SU-DHL-6 (cell line): ENCODE results near the gene ARID3B.

Experiments
- H2AFZ ChIP-seq: fragments of 200-600 bp; sonication (generic); 2 replicates; pipeline ENCODE4 v1.6.1; 2014; ENCODE audit warnings: low read depth, mild to moderate bottlenecking, moderate library complexity, mixed read lengths, antibody characterized with exemption, low read length; ENCODE audit not compliant: severe bottlenecking
- H3F3A ChIP-seq: fragments of 200-600 bp; shearing (Covaris generic); 2 replicates; pipeline ENCODE4 v1.6.0; 2016; ENCODE audit warnings: antibody characterized with exemption, mild to moderate bottlenecking; ENCODE audit not compliant: insufficient read depth
- H3K27ac ChIP-seq: fragments of 200-600 bp; sonication (generic); 2 replicates; pipeline ENCODE4 v1.5.1; 2016; ENCODE audit warnings: low read depth, mild to moderate bottlenecking, low read length, moderate library complexity, mixed read lengths
- H3K27me3 ChIP-seq: fragments of 200-600 bp; sonication (generic), shearing (Covaris generic); 2 replicates; pipeline ENCODE4 v1.6.0; 2014; ENCODE audit warnings: mild to moderate bottlenecking, low read length
- H3K36me3 ChIP-seq: fragments of 200-600 bp; sonication (generic); 2 replicates; pipeline ENCODE4 v1.6.1; 2014; ENCODE audit warnings: mild to moderate bottlenecking, low read length, mixed read lengths
- H3K4me2 ChIP-seq: fragments of 300-600, 200-600 bp; shearing (Covaris generic), sonication (generic); 2 replicates; pipeline ENCODE4 v1.6.0; 2014; ENCODE audit warnings: low read length, low read depth, mild to moderate bottlenecking; ENCODE audit not compliant: poor library complexity, severe bottlenecking
- H3K4me3 ChIP-seq: fragments of 200-600 bp; sonication (generic); 2 replicates; pipeline ENCODE4 v1.5.1; 2014; ENCODE audit warnings: antibody characterized with exemption, low read length, mild to moderate bottlenecking, mixed read lengths; ENCODE audit not compliant: insufficient read depth, poor library complexity, severe bottlenecking
- H3K79me2 ChIP-seq: fragments of 200-600 bp; sonication (generic); 2 replicates; pipeline ENCODE4 v1.6.1; 2014; ENCODE audit warnings: mild to moderate bottlenecking, low read length, moderate library complexity; ENCODE audit not compliant: insufficient read depth
- H3K9ac ChIP-seq: fragments of 200-600 bp; sonication (generic); 2 replicates; pipeline ENCODE4 v1.7.0; 2014; ENCODE audit warnings: mild to moderate bottlenecking, low read length
- H3K9me2 ChIP-seq: fragments of 200-600 bp; sonication (generic); replicated peaks from 2 replicates; pipeline ENCODE4 v1.6.1; 2014; ENCODE audit warnings: low read length; ENCODE audit not compliant: insufficient read depth
- H3K9me3 ChIP-seq: fragments of 200-600 bp; sonication (generic); 2 replicates; pipeline ENCODE4 v1.6.1; 2014; ENCODE audit warnings: low read length, mixed read lengths; ENCODE audit not compliant: insufficient read depth
- H4K20me1 ChIP-seq: fragments of 200-600 bp; sonication (generic); 2 replicates; pipeline ENCODE4 v1.6.1; 2014; ENCODE audit warnings: low read depth, mild to moderate bottlenecking, antibody characterized with exemption, low read length, moderate library complexity, mixed read lengths
- CTCF ChIP-seq: fragments of 200-600 bp; sonication (generic); IDR thresholded peaks from one replicate; pipeline ENCODE4 v1.5.1; 2017; ENCODE audit warnings: antibody characterized with exemption, mild to moderate bottlenecking, low read length, moderate library complexity; ENCODE audit not compliant: insufficient read depth, poor library complexity, severe bottlenecking
- EZH2phosphoT487 ChIP-seq: fragments of 200-600 bp; sonication (generic), shearing (Covaris generic); conservative IDR thresholded peaks from 2 replicates; pipeline ENCODE4 v1.6.1; 2018; ENCODE audit warnings: mild to moderate bottlenecking, antibody characterized with exemption, low read length, moderate library complexity, mixed read lengths

ARID3B gene

DNA sequence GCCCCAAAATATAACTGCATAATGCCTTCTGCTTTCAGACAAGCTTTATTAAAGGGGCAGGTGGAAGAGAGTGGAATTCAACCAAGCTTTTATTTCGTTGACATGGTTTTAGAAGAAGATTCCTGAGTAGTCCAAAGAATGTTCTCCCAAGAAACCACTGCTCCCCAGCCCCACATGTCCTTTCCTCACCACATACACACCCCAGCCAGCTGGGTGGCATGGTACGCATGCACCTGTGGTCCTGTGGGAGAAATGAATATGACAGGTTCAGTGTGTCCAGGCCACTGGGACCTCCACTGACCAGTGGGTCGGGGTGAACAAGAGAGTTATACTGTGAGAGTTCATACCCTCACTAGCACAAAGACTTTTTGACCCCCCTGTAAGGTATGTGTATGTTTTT is 30.2 kb downstream of the ARID3B start:
- H3K36me3 ChIP-seq = no peaks in the 10 kb centered on the region
- H3K27ac ChIP-seq = no peak overlapping the region
- no peaks in the 10 kb centered on the region for H4K20me1 ChIP-seq
- H3K4me3 ChIP-seq = no peak overlapping the region
- no peaks in the 10 kb centered on the region for H3F3A ChIP-seq
- H3K9me3 ChIP-seq = no peaks in the 10 kb centered on the region
- no peak overlapping the region for H3K4me2 ChIP-seq
- no peaks in the 10 kb centered on the region for H3K27me3 ChIP-seq
- no peaks in the 10 kb centered on the region for H3K9me2 ChIP-seq
- TF ChIP-seq CTCF (no peak), EZH2phosphoT487 (no peak)
- H3K79me2 ChIP-seq = no peaks in the 10 kb centered on the region
- no peak overlapping the region for H3K9ac ChIP-seq
- no peak overlapping the region for H2AFZ ChIP-seq

DNA sequence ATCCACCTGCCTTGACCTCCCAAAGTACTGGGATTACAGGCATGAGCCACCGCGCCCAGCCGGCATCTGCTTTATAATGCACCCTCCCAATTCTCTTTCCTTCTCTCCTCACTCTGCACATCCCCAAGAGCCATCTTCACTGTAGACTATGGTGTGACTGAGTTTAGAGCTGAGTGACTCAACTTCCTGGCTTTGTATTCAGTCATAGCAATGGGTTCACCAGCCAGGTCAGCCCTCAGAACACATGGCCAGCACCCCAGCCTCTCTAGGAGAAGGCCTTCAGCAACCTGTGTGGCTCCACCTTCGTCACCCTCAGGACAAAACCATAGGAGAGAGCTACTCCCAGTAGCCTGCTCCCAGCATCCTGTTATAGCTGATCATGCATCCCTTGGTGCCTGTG is 33.0 kb downstream of the ARID3B start:
- Histone ChIP-seq H3K9ac (no peak overlapping the region), H3K27ac (no peak overlapping the region), H2AFZ (no peak overlapping the region), H3K79me2 (no peaks in the 10 kb centered on the region), H3F3A (no peaks in the 10 kb centered on the region), H3K4me3 (no peak overlapping the region), H4K20me1 (no peaks in the 10 kb centered on the region), H3K4me2 (no peak overlapping the region), H3K36me3 (no peaks in the 10 kb centered on the region), H3K9me3 (no peaks in the 10 kb centered on the region), H3K27me3 (no peaks in the 10 kb centered on the region), H3K9me2 (no peaks in the 10 kb centered on the region)
- TF ChIP-seq EZH2phosphoT487 = no peak

GRCh38 chr15:74578496-74578994 is 37.5 kb downstream of the ARID3B start:
- no peaks in the 10 kb centered on the region for H4K20me1 ChIP-seq
- no peaks in the 10 kb centered on the region for H3F3A ChIP-seq
- H3K9me3 ChIP-seq = no peaks in the 10 kb centered on the region
- H3K4me3 ChIP-seq = no peak overlapping the region
- no peak overlapping the region for H3K9ac ChIP-seq
- no peaks in the 10 kb centered on the region for H3K27me3 ChIP-seq
- no peak overlapping the region for H3K27ac ChIP-seq
- H3K36me3 ChIP-seq = no peaks in the 10 kb centered on the region
- H3K4me2 ChIP-seq = no peak overlapping the region
- no peak for TF ChIP-seq CTCF
- TF ChIP-seq EZH2phosphoT487 = no peak
- no peaks in the 10 kb centered on the region for H3K9me2 ChIP-seq
- H3K79me2 ChIP-seq = no peaks in the 10 kb centered on the region
- no peak overlapping the region for H2AFZ ChIP-seq

DNA sequence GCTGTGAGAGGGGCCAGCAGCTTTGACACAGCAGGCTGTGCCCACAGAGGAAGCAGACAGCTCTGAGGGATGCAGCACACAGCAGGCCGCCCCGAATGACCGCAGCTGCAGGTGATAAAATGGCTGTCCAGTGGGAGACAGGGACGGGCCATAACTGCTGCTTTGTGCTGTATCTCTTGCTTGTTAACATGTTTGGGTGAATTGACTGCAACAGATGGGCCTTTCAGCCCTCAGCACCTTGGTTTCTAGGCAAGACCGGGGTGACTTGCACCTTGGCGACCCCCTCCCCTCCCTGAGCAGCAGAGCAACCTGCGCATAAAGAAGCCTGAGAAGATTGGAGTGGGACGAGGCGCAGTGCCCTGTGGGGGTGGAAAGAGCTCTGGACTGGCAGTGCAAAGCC is 38.0 kb downstream of the ARID3B start:
- no peak overlapping the region for H3K4me2 ChIP-seq
- H3K9me2 ChIP-seq = no peaks in the 10 kb centered on the region
- H4K20me1 ChIP-seq = no peaks in the 10 kb centered on the region
- H2AFZ ChIP-seq = no peak overlapping the region
- no peaks in the 10 kb centered on the region for H3K9me3 ChIP-seq
- no peak overlapping the region for H3K27ac ChIP-seq
- TF ChIP-seq EZH2phosphoT487 (no peak), CTCF (no peak)
- H3K4me3 ChIP-seq = no peak overlapping the region
- no peaks in the 10 kb centered on the region for H3K36me3 ChIP-seq
- no peaks in the 10 kb centered on the region for H3K27me3 ChIP-seq
- H3K9ac ChIP-seq = no peak overlapping the region
- H3K79me2 ChIP-seq = no peaks in the 10 kb centered on the region
- H3F3A ChIP-seq = no peaks in the 10 kb centered on the region
